WI38 (cell line): ENCODE results near the gene PAPOLA.

ENCODE experiments used
- H3K4me3 ChIP-seq: 2 replicates; pipeline ENCODE4 v1.5.1; 2011; ENCODE audit warnings: low read depth, mild to moderate bottlenecking, control low read depth, low read length
- TF ChIP-seq, protein P1 (sequence below): IDR thresholded peaks from 2 replicates; pipeline ENCODE4 v1.5.1; 2012; ENCODE audit warnings: low read depth, mild to moderate bottlenecking, control low read depth, low read length

The PAPOLA gene

DNA sequence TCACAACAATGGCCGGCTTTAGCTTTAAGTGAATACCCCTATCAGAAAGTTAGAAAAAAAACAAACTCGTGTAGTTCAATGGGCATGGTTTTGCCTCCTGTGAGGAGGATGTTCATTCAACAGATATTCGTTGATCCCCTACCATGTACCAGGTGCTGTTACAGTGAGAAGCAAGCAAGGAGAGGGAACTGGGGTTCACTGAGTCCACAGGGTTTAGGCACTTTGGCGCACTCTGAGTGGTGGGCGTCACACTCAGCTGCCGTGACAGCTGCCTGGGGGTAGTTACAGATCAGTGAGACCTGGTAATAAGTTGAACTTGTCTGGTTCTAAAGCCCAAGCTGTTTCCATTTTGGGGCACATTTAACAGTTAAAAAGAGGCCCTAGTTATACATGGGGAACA lies 74.2 kb downstream of the PAPOLA start:
- TF ChIP-seq, protein P1, sequence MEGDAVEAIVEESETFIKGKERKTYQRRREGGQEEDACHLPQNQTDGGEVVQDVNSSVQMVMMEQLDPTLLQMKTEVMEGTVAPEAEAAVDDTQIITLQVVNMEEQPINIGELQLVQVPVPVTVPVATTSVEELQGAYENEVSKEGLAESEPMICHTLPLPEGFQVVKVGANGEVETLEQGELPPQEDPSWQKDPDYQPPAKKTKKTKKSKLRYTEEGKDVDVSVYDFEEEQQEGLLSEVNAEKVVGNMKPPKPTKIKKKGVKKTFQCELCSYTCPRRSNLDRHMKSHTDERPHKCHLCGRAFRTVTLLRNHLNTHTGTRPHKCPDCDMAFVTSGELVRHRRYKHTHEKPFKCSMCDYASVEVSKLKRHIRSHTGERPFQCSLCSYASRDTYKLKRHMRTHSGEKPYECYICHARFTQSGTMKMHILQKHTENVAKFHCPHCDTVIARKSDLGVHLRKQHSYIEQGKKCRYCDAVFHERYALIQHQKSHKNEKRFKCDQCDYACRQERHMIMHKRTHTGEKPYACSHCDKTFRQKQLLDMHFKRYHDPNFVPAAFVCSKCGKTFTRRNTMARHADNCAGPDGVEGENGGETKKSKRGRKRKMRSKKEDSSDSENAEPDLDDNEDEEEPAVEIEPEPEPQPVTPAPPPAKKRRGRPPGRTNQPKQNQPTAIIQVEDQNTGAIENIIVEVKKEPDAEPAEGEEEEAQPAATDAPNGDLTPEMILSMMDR: no peak
- H3K4me3 ChIP-seq: no peak overlapping the region

DNA sequence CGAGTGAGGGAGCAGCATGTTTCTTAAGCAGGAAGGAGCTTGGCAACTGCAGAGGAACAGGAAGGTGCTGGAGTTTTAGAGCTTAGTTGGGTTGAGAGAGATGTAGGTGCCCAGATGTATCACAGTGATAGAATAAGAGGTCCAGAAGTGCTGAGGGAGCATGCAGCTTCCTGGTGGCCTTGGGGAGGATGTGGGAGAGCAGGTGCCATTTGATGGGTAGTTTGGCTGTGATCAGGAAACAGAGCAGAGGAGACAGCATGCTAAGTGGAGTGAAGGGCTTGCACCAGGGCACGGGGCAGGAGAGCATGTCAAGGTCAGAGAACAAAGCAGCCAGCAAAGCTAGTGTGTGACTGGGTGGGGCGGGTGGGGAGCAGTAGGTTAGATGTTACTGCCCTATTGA lies 74.8 kb downstream of the PAPOLA start:
- H3K4me3 ChIP-seq: no peak overlapping the region
- TF ChIP-seq, protein P1: no peak

DNA sequence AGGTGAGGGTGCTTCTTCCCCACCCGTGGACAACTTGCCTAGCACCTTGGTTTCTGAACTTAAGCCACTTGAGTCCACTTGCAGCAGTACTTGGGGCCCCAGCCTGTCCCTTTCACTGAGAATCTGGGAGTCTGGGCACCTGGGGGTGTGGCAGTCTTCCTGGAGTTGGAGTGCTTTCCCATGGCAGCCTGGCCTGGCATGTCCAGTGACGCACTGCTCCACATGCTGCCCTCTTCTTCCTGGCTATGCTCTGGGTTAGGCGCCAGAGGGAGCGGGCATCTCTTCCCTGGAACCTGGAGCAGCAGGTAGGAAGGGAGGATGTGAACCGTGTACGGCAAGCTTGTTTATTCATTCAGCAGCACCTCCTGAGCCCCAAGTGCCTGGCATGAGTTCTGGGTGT lies 76.4 kb downstream of the PAPOLA start:
- H3K4me3 ChIP-seq: no peak overlapping the region
- TF ChIP-seq, protein P1: no peak

DNA sequence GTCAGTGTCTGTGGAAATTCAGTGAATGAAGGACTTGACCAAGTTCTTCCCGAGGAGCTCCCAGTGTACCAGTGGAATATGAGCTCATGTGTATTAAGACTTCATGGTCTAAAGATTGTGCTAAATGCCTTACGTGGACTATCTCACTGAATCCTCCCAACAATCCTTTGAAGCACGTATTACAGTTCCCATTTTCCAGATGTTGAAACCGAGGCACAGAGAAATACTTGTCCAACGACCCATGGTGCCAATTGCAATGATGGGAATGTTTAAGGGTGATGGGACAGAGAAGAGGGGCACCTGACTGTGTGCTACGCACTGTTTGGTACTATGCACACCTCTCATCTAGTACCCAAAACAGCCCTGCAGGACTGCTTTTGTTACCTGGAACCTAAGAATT lies 77.2 kb downstream of the PAPOLA start:
- H3K4me3 ChIP-seq: no peak overlapping the region
- TF ChIP-seq, protein P1: no peak

DNA sequence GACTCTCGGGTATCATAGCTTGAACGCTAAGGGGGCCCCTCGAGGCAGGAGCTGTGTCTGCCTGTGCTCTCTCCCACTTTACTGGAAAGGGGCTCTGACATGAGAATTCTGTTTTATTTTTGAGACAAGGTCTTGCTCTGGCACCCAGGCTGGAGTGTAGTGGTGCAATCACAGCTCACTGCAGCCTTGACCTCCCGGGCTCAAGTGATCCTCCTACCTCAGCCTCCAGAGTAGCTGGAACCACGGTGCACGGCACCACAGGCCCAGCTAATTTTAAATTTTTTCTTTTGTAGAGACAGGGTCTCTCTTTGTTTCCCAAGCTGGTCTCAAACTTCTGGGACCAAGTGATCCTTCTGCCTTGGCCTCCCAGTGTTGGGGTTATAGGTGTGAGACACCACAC lies 77.7 kb downstream of the PAPOLA start:
- TF ChIP-seq, protein P1: no peak
- H3K4me3 ChIP-seq: no peak overlapping the region

DNA sequence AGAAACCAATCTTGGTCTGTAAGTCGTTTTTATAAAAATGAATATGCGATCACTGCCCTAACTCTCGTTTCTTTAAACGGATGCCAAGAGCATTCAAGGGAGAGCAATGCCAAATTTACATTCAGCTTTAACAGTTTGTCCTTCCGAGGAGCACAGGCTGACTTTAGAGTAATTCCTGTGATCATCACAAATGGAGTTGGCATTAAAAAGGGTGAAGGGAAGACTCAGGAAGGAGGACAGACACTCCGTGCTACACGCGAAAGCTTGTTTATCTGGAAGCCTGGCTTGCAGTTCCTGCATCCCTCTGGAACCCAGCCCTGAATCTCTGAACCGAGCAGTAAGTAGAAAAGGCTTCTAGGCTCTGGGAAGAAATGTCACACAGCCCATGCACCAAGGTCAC lies 78.4 kb downstream of the PAPOLA start:
- H3K4me3 ChIP-seq: no peak overlapping the region

DNA sequence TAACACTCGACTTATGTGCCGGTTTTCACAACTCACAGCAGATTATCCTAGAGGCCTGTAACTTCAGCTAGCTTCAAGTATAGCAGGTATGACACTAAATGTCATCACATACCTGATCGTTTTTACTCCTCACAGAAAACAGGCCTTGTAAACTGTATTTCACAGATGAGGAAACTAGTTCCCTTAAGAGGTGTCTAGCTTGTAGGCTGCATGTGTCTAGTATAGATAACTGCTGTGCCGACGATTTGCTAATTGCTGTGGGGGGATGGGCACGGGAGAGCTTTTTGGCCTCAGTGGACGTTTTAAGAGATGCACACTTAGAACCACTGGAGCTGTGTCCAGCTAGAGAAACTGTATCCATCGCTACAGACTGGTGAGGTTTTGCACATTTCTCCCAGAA lies 78.8 kb downstream of the PAPOLA start:
- TF ChIP-seq, protein P1: no peak
- H3K4me3 ChIP-seq: no peak overlapping the region

More for the DNA sequence above, 78.4 kb downstream of the PAPOLA start:
- TF ChIP-seq, protein P1: no peak
